Measurements from ENCODE around the gene MYBL2.

Gene MYBL2

DNA sequence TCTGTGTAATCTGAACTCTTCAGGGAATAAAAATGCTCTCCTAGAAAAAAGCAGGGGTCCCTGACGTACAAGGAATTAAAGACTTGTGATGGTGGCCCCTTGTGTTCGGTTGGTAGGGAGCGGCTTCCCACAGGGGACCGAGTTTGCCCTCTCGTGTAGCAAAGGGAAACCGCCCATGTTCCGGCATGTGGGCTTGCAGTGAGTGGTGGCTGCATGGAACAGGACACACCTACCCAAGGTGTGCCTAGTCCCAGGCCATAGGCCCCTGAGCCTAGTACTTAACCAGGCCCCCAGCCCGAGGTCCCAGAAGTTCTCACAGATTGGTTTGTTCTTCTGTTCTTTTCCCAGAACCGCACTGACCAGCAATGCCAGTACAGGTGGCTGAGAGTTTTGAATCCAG, 15.5 kb downstream of the MYBL2 start:
- DNase-seq, result no peak

DNA sequence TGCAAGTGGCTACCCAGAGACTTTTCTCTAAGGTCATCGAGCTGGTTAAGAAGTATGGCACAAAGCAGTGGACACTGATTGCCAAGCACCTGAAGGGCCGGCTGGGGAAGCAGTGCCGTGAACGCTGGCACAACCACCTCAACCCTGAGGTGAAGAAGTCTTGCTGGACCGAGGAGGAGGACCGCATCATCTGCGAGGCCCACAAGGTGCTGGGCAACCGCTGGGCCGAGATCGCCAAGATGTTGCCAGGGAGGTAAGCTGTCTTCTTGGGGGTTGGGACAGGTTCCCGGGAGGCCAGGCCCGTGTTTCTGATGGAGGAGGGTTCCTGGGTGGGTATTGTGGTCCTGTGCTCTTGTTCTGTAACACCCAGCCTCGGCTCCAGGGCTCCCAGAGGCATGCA, 19.9 kb downstream of the MYBL2 start:
- DNase-seq, result no peak

DNA sequence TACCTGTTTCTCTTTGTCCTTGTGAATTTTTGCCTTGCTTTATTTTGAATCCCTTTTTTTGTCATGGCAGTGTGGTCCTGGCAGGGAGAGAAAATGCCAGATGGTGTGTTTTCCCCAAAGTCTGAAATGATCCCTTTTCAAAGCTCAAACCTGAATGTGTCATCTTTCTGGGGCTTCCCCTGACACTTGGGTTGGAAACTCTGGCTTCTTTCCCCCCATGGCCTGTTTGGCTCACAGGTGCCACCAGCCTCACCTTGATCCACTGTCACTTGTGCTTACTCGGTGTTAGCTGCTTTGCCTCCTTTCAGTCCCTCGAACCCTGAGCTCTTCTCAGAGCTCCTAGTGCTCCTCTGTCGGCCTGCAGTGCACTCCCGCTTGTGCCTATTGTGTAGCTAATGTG, 22.3 kb downstream of the MYBL2 start:
- no peak for DNase-seq

DNA sequence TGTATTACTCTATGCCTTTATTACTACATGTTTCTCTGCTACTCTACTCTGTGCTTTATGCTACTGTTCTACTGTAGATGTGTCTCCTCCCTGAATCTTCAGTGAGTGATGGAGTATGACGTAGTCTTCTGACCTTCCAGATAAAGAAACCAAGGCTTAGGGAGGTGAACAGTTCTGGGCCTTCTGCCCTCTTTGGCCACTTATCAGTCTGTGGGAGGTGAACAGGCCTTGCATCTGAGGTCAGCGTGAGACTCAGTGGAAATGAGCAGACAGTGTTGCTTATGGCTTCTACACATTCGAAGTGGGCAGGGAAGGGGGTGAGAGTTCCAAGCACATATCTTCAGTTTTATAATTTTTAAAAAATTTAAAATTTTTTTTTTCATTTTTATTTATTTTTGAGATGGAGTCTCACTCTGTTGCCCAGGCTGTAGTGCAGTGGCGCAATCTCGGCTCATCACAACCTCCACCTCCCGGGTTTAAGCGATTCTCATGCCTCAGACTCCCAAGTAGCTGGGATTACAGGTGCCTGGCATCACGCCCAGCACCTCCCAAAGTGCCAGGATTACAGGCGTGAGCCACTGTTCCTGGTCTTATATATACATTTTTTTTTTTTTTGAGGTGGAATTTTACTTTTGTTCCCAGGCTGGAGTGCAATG, 24.2 kb downstream of the MYBL2 start:
- no peak for DNase-seq

DNA sequence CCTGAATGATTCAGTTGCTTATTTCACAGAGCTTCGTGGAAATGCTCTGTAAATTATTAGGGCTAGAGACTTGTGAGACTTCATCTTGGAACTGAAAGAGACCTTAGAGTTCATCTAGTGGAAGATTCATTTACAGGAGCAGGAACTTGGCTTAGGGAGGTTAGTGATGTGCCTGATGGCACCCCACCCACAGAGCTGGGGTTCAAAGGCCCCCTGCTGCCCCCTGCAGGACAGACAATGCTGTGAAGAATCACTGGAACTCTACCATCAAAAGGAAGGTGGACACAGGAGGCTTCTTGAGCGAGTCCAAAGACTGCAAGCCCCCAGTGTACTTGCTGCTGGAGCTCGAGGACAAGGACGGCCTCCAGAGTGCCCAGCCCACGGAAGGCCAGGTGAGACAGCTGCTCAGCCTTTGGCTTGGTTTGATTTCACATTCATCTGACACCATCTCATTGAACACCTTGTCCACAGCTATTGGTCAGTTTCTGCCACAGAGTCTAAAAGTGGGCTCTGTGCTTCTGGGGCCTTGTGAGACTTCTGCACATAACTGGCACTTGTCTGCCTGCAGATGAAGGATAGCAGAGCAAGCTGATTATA, 25.1 kb downstream of the MYBL2 start:
- no peak for DNase-seq

DNA sequence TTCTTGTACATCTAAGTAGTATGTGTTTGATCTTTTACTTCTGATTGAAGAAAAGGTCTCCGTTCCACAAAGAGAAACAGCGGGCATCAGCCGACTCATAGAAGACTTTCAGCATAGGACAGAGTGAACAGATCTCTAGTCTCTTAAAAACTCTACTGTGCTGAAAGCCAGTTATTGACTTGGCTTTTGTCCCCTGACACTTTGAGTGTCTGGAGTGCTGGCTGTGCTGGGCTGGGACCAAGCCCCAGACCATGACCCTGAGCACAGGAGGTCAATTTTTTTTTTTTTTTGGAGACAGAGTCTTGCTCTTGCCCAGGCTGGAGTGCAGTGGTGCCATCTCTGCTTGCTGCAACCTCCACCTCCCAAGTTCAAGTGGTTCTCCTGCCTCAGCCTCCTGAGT, 27.8 kb downstream of the MYBL2 start:
- no peak for DNase-seq

DNA sequence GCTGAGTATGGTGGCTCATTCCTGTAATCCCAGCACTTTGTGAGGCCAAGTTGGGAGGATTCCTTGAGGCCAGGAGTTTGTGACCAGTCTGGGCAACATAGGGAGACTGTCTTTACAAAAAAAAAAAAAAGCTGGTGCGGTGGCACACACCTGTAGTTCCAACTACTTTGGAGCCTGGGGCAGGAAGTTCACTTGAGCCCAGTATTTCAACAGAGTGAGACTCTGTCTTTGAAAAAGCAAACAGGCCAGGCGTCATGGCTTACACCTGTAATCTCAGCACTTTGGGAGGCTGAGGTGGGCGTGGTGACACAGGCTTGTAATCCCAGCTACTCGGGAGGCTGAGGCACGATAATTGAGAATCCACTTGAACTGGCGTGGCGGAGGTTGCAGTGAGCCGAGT, 28.7 kb downstream of the MYBL2 start:
- DNase-seq, result no peak

DNA sequence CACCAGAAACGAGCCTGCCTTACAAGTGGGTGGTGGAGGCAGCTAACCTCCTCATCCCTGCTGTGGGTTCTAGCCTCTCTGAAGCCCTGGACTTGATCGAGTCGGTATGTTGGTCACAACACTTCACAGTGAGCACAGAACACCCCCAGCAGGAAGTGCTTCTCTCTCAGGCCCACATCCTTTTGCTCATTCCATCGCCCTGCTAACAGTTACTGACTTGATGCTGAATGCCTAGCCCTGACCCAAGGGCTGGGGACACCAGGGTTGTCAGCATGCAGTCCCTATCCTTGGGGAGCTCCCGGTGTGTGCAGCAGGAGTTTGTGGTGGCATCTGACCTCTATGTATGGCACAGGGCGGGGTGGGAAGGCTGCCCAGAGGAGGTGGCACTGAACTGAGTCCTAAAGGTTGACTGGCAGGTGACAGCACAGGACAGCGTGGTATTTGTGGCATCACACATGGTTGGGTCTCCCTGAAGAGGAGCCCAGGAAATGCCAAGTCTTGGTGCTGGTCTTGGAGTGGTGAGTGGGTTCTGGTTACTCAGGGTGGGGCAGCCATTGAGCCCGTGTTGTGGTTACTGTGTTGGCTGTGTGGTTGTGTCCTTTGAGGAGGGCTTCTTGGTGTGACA, 33.1 kb downstream of the MYBL2 start:
- no peak for DNase-seq

DNA sequence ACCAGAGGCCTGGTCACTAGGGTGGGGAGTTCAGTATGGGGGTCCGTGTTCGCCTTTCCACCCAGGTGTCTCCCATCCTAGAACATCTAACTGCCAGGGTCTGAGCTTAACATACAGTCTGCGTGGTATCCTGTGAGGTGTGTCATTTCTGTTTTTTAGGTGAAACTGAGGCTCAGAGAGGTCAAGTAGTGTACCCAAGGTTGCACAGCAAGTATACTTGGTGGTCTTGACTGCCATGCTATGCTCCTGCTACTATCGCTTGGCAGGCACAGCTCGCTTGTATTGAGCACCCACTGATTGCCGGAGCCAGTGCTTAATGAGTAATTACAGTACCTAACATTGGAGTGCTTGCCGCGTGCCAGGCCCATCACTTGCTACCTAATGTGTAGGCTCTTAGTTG, 33.7 kb downstream of the MYBL2 start:
- no peak for DNase-seq

DNA sequence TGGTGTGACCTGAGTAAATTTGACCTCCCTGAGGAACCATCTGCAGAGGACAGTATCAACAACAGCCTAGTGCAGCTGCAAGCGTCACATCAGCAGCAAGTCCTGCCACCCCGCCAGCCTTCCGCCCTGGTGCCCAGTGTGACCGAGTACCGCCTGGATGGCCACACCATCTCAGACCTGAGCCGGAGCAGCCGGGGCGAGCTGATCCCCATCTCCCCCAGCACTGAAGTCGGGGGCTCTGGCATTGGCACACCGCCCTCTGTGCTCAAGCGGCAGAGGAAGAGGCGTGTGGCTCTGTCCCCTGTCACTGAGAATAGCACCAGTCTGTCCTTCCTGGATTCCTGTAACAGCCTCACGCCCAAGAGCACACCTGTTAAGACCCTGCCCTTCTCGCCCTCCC, 35.6 kb downstream of the MYBL2 start:
- no peak for DNase-seq

DNA sequence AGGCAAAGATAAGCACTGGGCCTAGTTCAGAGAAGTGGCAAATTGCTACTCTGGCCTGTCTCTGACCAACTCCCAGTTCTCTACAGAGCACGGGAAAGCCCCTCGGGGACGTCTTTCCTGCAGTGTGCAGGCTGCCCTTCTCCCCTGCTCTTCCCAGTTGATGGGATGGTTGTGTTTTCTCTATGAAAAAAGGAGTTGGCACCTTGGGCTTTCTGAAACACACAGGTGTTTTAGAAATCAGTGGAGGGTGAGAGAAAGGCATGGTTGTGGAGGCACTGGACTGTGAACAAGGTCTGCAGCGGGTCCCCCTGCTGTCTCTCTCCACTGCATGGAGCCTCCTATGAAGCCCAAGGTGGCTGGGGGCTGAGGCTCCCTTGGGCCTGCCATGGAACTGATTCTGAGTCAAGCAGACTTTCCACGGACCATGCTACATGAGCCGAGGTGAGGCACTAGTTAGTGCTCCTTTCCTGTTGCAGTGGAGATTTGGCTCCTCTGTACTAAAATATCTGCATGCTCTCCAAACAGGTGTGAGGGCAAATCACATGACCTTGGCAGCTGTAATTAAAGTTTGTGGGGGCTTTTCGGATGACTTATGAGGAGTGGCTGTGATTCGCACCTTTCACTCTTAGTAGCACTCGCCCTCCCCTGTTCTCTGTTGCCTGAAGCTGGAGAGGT, 43.6 kb downstream of the MYBL2 start:
- no peak for DNase-seq

DNA sequence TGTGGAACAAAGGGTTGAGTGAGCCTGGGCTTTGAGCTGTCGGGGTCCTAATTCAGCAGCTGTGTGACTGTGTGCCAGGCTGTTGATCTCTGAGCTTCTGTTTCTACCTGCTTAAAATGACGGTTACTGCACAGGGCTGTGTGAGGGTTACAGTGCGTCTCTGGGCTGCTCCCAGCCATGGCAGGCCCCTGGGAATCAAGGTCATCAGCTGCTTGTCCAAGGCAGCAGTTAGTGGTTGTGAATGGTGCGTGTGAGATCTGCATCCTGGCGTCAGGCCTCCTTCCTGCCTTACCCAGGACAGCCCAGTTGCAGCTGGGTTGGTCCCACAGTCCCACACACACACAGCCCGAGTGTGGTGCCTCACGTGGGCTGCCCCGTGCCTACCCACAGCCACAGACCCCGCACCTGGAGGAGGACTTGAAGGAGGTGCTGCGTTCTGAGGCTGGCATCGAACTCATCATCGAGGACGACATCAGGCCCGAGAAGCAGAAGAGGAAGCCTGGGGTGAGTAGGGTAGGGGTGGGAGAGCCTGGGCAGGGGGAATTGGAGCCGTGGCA, 44.3 kb downstream of the MYBL2 start:
- DNase-seq, result no peak

DNA sequence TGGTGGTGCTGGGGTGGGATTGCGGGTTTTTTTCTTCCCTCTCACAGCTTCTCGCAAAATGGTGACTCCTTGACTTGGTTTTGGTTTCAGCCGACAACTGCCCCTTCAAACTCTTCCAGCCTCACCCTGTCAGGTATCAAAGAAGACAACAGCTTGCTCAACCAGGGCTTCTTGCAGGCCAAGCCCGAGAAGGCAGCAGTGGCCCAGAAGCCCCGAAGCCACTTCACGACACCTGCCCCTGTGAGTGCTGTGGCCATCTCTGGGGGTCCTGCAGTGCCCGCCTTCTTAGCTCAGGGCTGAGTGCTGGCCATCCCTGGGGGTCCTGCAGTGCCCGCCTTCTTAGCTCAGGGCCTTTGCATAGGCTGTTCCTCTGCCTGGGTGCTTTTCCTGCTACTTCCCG, 48.1 kb downstream of the MYBL2 start:
- no peak for DNase-seq

DNA sequence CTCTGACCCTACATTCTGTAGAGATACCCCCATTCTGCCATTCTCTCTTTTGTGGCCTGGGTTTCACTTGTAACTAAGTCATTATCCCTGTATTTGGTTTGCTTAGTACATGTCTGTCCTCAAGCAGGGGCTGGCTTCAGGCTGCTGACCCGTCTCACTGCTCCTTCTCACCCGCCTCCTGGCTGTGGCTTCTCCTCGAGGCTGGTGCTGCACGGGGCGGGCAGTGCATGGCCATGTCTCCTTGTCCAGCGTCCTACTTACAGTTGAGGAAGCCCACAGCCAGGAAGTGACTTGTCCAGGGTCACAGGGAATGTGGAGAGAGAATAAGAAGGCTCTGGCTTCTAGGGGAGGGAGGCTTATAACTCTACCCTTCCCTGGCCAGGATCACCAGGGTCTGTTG, 48.6 kb downstream of the MYBL2 start:
- DNase-seq, result no peak

DNA sequence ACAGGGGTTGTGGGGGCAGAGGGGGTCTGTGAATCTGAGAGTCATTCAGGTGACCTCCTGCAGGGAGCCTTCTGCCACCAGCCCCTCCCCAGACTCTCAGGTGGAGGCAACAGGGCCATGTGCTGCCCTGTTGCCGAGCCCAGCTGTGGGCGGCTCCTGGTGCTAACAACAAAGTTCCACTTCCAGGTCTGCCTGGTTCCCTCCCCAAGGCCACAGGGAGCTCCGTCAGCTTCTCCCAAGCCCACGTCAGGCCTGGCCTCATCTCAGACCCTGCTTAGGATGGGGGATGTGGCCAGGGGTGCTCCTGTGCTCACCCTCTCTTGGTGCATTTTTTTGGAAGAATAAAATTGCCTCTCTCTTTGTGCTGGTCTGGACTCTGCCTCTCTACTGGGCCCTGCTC, 49.2 kb downstream of the MYBL2 start:
- DNase-seq, result no peak

DNA sequence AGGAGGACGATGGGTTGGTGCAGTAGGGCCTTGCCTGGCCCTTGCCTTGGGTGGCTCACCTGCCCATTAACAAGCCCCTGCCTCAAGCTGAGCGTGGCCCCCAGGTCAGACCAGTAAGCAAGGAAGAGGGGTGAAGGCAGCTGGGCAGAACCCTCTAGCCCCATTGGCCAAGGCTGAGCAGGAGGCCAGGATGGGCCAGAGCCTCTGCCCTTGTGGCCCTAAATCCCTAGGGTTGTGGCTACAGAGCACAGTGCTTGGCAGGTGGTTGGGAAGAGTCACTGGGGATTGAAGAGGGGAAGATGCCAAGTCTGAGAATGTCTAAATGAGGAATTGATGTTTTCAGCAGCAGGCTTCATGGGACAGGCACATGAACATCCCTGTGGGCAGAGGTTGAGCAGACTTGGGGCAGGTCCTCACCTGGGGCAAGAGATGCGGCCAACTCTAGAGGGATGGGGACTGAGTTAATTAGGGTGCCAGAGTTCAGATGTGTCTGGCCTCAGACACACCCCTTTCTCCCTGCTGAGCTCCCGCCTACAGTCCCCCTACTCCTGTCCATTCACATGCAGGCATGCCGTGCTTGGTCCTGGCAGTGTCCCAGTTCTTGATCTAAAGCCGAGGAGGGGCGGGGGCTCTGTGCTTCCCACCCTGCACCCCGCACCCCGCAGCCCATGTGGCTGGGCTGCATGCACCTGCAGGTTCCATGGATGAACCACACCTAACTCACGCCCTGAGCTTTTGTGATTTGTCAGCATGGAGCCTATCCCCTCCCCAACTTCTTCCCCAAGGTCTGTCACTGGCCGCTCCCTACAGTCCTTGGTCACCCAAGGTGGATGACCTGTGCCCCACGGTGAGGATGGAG, 50.1 kb downstream of the MYBL2 start:
- DNase-seq, result no peak

DNA sequence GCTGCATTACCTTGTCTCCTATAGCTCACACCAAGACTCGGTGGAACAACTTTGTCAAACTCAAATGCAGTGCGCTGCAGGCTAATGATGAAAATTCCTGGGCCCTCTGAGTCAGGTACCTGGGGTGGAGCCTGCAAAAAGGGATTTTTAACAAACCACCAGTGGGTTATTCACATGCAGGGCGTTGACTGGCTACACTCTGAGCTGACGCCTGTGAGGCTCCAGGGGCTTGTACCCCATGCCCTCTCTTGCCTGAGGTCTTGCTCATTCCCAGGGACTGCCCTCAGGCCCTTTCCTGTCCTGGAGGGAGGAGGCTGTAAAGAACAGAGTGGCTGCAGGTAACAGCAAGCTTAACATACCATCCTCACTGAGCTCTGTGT, 50.7 kb downstream of the MYBL2 start:
- no peak for DNase-seq

DNA sequence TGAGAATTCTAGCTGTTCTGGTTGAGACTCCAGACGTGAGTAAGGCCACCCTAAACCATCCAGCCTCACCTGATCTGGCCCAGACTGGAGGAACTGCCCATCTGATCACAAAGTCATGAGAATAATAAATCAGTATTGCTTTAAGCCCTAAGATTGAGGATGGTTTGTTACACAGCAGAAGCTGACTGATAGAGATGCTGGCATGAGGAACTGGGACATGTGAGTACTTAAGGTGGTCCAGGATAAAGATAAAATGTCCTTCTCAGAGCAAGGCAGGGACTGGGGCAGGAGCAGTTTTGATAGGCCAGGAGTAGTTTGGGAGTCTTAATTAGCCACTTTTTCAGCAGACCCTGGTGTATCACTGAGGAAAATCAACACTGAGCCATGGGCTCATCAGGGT, 53.1 kb downstream of the MYBL2 start:
- DNase-seq, result no peak

DNA sequence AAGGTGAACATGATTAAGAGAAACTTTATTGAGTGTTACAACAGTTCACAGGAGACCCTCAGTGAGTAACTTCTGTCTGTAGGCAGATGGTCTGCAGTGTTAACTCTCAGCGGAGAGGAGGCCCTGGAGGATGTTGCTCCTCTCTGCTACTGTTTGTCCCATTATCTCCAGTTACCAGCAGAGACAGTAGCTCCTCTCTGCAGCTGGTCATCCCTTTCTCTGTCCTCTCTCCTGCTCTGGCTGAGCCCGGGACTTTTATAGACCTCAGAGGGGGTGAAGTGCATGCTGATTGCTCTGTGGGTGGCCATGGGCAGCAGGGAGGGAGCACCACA, 54.1 kb downstream of the MYBL2 start:
- DNase-seq, result no peak

DNA sequence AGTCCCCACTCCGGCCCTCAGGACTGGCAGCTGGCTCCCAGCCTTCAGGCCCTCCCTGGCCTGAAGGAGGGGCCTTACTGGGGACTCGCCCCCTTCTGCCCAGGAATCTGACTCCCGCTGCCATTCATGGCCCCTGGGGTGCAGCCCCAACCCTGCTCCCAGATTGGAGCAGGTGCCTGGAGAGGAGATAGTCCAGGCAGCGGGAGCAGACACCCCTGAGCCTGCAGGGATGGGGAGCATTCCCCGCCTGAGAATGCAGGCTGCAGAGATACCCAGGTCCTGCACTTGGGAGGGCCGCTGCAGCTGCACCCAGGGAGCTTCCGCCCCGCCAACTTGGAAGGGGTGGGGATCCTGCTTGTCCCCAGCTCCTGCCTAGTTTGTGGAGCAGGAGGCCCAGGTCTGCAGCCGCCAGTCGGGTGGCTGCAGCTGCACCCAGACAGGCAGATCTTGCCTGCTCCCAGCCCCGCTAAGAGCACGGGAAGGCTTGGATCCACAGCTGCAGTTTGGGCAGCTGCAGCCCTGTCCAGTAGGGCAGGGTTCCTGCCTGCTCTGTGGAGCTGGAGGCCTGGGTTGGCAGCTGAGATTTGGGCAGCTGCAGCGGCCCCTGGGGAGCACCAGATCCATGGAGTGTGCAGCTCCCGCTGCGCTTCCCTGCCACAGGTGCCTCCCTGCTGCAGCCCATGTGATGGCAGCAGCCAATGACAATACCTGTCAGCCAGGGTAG, 54.7 kb downstream of the MYBL2 start:
- no peak for DNase-seq

DNA sequence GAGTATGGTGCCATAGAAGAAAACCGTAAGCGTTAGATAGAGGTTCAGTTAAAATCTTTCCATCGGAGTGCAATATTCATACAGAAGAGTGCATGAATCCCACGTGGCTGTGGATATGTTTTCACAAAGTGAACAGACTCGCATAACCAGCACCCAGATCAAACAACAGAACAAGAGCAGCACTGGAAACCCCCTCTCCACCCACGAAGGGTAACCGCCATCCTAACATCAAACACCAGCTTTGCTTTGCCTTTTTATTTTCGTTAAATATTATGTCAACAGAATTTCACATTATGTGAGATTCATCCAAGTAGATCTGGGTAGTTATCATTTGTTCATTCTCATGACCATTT, 55.2 kb downstream of the MYBL2 start:
- DNase-seq, result no peak

DNA sequence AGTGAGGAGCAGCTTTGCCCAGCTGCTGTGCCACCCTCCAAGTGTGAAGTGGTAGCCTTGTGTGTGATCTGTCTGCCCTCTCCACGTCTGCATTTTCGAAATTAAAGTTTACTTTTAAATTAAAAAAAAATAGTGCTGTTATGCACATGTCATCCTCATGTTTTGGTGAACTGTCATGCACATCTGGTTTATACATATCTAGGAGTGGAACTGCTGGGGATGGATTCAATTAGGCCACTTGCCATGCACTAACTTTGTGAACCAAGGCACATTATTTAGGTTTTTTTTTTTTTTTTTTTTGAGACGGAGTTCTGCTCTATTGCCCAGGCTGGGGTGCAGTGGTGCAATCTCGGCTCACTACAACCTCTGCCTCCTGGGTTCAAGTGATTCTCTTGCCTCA, 56.3 kb downstream of the MYBL2 start:
- DNase-seq, result no peak

DNA sequence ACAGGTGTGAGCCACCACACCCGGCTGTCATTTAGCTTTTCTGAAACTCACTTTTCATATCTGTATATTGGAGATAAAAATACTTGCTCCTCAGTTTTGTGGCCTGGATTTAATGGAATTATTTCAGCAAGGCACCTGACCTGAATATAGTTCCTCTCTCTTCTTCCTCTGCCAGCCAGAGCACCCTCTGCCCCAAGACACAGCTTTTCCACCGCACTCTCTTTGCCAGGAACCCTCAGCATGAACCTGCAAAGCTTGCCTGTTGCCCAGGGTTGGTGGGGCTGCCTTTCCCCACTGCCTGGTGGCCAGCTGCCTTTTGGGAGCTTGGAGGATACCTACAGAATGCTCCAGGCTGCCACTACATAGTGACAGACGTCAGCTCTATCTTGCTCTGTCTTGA, 56.8 kb downstream of the MYBL2 start:
- DNase-seq, result no peak
